ENCODE results near the gene DNAJB7.

DNA sequence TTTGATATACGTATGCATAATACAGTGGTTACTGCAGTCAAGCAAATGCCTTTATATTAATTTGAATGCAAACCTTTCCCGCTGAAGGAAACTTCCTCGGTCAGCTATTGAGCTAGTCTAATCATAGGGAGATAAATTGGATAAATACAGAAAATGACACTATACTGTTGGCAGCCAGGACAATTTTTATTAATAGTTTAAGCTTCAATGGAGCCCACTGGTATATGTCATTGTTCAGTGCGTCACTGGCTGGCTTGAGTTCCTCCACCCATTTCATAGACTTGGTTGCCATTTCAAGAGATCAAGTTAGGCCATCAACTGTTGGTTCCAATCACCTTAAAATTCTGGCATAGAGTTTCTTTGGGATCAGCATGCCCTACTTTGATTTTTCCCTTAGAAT is 32.5 kb upstream of the DNAJB7 start:
- TF ChIP-seq HNF4G (IDR thresholded peaks at IDR 0.05) (no peak), EGR1 (IDR thresholded peaks at IDR 0.05; ENCODE audit: low read depth in 2 of 2) (no peak)
- TF ChIP-seq, protein P1, sequence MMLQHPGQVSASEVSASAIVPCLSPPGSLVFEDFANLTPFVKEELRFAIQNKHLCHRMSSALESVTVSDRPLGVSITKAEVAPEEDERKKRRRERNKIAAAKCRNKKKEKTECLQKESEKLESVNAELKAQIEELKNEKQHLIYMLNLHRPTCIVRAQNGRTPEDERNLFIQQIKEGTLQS (IDR thresholded peaks at IDR 0.05) = no peak
- TF ChIP-seq, protein P2, sequence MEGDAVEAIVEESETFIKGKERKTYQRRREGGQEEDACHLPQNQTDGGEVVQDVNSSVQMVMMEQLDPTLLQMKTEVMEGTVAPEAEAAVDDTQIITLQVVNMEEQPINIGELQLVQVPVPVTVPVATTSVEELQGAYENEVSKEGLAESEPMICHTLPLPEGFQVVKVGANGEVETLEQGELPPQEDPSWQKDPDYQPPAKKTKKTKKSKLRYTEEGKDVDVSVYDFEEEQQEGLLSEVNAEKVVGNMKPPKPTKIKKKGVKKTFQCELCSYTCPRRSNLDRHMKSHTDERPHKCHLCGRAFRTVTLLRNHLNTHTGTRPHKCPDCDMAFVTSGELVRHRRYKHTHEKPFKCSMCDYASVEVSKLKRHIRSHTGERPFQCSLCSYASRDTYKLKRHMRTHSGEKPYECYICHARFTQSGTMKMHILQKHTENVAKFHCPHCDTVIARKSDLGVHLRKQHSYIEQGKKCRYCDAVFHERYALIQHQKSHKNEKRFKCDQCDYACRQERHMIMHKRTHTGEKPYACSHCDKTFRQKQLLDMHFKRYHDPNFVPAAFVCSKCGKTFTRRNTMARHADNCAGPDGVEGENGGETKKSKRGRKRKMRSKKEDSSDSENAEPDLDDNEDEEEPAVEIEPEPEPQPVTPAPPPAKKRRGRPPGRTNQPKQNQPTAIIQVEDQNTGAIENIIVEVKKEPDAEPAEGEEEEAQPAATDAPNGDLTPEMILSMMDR (IDR thresholded peaks at IDR 0.05; ENCODE audit: low read depth, low read length, missing input control) = no peak
- TF ChIP-seq, protein P3, sequence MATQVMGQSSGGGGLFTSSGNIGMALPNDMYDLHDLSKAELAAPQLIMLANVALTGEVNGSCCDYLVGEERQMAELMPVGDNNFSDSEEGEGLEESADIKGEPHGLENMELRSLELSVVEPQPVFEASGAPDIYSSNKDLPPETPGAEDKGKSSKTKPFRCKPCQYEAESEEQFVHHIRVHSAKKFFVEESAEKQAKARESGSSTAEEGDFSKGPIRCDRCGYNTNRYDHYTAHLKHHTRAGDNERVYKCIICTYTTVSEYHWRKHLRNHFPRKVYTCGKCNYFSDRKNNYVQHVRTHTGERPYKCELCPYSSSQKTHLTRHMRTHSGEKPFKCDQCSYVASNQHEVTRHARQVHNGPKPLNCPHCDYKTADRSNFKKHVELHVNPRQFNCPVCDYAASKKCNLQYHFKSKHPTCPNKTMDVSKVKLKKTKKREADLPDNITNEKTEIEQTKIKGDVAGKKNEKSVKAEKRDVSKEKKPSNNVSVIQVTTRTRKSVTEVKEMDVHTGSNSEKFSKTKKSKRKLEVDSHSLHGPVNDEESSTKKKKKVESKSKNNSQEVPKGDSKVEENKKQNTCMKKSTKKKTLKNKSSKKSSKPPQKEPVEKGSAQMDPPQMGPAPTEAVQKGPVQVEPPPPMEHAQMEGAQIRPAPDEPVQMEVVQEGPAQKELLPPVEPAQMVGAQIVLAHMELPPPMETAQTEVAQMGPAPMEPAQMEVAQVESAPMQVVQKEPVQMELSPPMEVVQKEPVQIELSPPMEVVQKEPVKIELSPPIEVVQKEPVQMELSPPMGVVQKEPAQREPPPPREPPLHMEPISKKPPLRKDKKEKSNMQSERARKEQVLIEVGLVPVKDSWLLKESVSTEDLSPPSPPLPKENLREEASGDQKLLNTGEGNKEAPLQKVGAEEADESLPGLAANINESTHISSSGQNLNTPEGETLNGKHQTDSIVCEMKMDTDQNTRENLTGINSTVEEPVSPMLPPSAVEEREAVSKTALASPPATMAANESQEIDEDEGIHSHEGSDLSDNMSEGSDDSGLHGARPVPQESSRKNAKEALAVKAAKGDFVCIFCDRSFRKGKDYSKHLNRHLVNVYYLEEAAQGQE (IDR thresholded peaks at IDR 0.05) = no peak

Measured in liver (tissue), 3 donors.